Liver (tissue), 9 donors: ENCODE results near the gene BCKDHB. TPM values are rescaled to one million over a fixed set of nuclear protein-coding genes. Genes with fewer than 3 reads are reported as not detected.

Source experiments
- DNase-seq: peaks from one replicate; pipeline ENCODE4 v3.0.0-alpha.2; 2017; ENCODE audit warnings: low spot score
- H3K27ac ChIP-seq, 2 donors: one replicate each; pipeline ENCODE4 v1.7.0; 2013; ENCODE audit warnings: inconsistent platforms in 2 of 2, low read length in 2 of 2, control low read depth in 1 of 2, low read depth in 1 of 2, mild to moderate bottlenecking in 1 of 2
- H3K27me3 ChIP-seq, 4 donors: one replicate each; pipeline versions ENCODE4 v1.6.1 to v1.7.0; 2013; ENCODE audit warnings: low read length in 3 of 4, inconsistent platforms in 1 of 4, mild to moderate bottlenecking in 1 of 4, moderate library complexity in 1 of 4; ENCODE audit not compliant: control insufficient read depth in 4 of 4, insufficient read depth in 4 of 4
- H3K36me3 ChIP-seq, 4 donors: one replicate each; pipeline versions ENCODE4 v1.6.1 to v1.7.0; 2013; ENCODE audit warnings: low read length in 3 of 4, mild to moderate bottlenecking in 3 of 4, low read depth in 1 of 4, moderate library complexity in 1 of 4; ENCODE audit not compliant: control insufficient read depth in 4 of 4, insufficient read depth in 3 of 4
- H3K4me1 ChIP-seq, 4 donors: one replicate each; pipeline versions ENCODE4 v1.6.1 to v1.7.0; 2013; ENCODE audit warnings: low read length in 3 of 4, mild to moderate bottlenecking in 3 of 4, moderate library complexity in 1 of 4; ENCODE audit not compliant: control insufficient read depth in 4 of 4, insufficient read depth in 4 of 4
- H3K4me3 ChIP-seq, 3 donors: one replicate each; pipeline versions ENCODE4 v1.6.1 to v1.7.0; 2013; ENCODE audit warnings: low read length in 3 of 3, control low read depth in 1 of 3, low read depth in 1 of 3, mild to moderate bottlenecking in 1 of 3
- H3K9ac ChIP-seq, 2 donors: one replicate each; pipeline ENCODE4 v1.7.0; 2013; ENCODE audit warnings: low read length in 2 of 2, mild to moderate bottlenecking in 2 of 2, moderate library complexity in 2 of 2, control low read depth in 1 of 2, low read depth in 1 of 2
- H3K9me3 ChIP-seq, 4 donors: one replicate each; pipeline versions ENCODE4 v1.6.1 to v1.7.0; 2013; ENCODE audit warnings: low read length in 3 of 4; ENCODE audit not compliant: control insufficient read depth in 4 of 4
- FOXA1 ChIP-seq: IDR thresholded peaks from 2 replicates; pipeline ENCODE4 v1.6.1; 2016; ENCODE audit warnings: antibody characterized with exemption
- GABPA ChIP-seq, 2 donors: IDR thresholded peaks in 1 of 2; conservative IDR thresholded peaks in 1 of 2; 2 replicates each; pipeline ENCODE4 v1.6.1; 2016; ENCODE audit warnings: antibody characterized with exemption in 2 of 2, mild to moderate bottlenecking in 1 of 2, moderate library complexity in 1 of 2
- HNF4A ChIP-seq, 2 donors: conservative IDR thresholded peaks; 2 replicates each; pipeline ENCODE4 v1.6.1; 2016; ENCODE audit warnings: antibody characterized with exemption in 2 of 2, mild to moderate bottlenecking in 2 of 2
- HNF4G ChIP-seq: IDR thresholded peaks from 2 replicates; pipeline ENCODE4 v1.6.1; 2016; ENCODE audit warnings: antibody characterized with exemption
- JUND ChIP-seq, 2 donors: IDR thresholded peaks; 2 replicates each; pipeline ENCODE4 v1.6.1; 2016; ENCODE audit warnings: antibody characterized with exemption in 2 of 2
- NR2F2 ChIP-seq: IDR thresholded peaks from 2 replicates; pipeline ENCODE4 v1.6.1; 2016; ENCODE audit warnings: antibody characterized with exemption
- RAD21 ChIP-seq, 2 donors: IDR thresholded peaks; 2 replicates each; pipeline ENCODE4 v1.6.1; 2016; ENCODE audit warnings: antibody characterized with exemption in 2 of 2, mild to moderate bottlenecking in 2 of 2
- RXRA ChIP-seq, 2 donors: IDR thresholded peaks; 2 replicates each; pipeline ENCODE4 v1.6.1; 2017 to 2018; ENCODE audit warnings: antibody characterized with exemption in 2 of 2, mild to moderate bottlenecking in 1 of 2
- SP1 ChIP-seq: IDR thresholded peaks from 2 replicates; pipeline ENCODE4 v1.6.1; 2018; ENCODE audit warnings: antibody characterized with exemption, mild to moderate bottlenecking
- TAF1 ChIP-seq: conservative IDR thresholded peaks from 2 replicates; pipeline ENCODE4 v1.6.1; 2016; ENCODE audit warnings: antibody characterized with exemption, mild to moderate bottlenecking
- YY1 ChIP-seq: IDR thresholded peaks from 2 replicates; pipeline ENCODE4 v1.6.1; 2016; ENCODE audit warnings: antibody characterized with exemption, mild to moderate bottlenecking
- WGBS: extraction: QIAGEN DNeasy Blood & Tissue Kit; methylation state at CpG from one replicate; pipeline ENCODE4 v1.1.7; 2013; 5-methylcytosine and 5-hydroxymethylcytosine counted together
- polyA plus RNA-seq, 2 donors: library from polyadenylated mRNA; stranded (reverse) in 1 of 2; unstranded in 1 of 2; fragments of 200-250 nt in 1 of 2; fragments of >200 nt in 1 of 2; fragmentation: Nextera tagmentation in 1 of 2; extraction: Ambion mirVana in 1 of 2; gene quantifications; one replicate each; pipeline versions ENCODE4 v1.2.1 to v1.2.3, GENCODE V29; 2013 to 2015
- total RNA-seq, 2 donors: library from RNA; depleted of rRNA; stranded (reverse); fragments of >200 nt; gene quantifications; one replicate each; pipeline ENCODE4 v1.2.3, GENCODE V29; 2014
- TF ChIP-seq, protein P1 (sequence below): fragments of 150-350 bp; IDR thresholded peaks from 2 replicates; pipeline ENCODE4 v1.5.1; 2017; ENCODE audit warnings: improper control_type of control experiment, low read depth, low read length; ENCODE audit not compliant: missing input control
- TF ChIP-seq, protein P2 (sequence below): IDR thresholded peaks from 2 replicates; pipeline ENCODE4 v1.6.1; 2016; ENCODE audit warnings: antibody characterized with exemption, mild to moderate bottlenecking
- TF ChIP-seq, protein P3 (sequence below): IDR thresholded peaks from 2 replicates; pipeline ENCODE4 v1.6.1; 2016; ENCODE audit warnings: antibody characterized with exemption
- TF ChIP-seq, protein P4 (sequence below): IDR thresholded peaks from 2 replicates; pipeline ENCODE4 v1.6.1; 2016; ENCODE audit warnings: antibody characterized with exemption
- donor health status: healthy.
- donor health status: healthy.
- donor health status: healthy.
- donor health status: healthy.
- donor health status: healthy.

The BCKDHB gene
- total and polyA plus RNA-seq, 4 donors = 13.0 to 74.8 (median 31.6) TPM

DNA sequence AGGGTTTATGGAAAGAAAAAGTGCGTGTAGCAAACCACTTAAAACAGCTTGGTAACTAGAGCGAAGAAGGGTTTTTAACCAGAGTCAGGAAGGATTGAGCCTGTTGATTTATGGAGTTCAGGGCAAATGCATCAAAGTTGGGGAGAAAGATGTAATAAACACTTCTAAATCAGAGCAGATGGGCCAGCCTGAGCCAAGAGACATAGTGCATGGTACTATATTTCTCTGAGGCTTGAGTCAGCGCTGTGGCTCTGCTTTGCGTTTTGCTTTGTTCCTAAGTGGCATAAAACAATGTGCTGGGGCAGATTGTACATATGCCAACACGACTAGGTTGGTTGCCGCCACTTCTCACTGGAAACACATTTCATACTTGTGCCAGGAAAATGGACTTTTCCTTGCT is 111.3 kb downstream of the BCKDHB start (continued):
- TF ChIP-seq, protein P1, sequence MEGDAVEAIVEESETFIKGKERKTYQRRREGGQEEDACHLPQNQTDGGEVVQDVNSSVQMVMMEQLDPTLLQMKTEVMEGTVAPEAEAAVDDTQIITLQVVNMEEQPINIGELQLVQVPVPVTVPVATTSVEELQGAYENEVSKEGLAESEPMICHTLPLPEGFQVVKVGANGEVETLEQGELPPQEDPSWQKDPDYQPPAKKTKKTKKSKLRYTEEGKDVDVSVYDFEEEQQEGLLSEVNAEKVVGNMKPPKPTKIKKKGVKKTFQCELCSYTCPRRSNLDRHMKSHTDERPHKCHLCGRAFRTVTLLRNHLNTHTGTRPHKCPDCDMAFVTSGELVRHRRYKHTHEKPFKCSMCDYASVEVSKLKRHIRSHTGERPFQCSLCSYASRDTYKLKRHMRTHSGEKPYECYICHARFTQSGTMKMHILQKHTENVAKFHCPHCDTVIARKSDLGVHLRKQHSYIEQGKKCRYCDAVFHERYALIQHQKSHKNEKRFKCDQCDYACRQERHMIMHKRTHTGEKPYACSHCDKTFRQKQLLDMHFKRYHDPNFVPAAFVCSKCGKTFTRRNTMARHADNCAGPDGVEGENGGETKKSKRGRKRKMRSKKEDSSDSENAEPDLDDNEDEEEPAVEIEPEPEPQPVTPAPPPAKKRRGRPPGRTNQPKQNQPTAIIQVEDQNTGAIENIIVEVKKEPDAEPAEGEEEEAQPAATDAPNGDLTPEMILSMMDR = no peak
- TF ChIP-seq SP1 (no peak), FOXA1 (no peak), RXRA (IDR thresholded peaks at IDR 0.05) (no peak)
- TF ChIP-seq, protein P2, sequence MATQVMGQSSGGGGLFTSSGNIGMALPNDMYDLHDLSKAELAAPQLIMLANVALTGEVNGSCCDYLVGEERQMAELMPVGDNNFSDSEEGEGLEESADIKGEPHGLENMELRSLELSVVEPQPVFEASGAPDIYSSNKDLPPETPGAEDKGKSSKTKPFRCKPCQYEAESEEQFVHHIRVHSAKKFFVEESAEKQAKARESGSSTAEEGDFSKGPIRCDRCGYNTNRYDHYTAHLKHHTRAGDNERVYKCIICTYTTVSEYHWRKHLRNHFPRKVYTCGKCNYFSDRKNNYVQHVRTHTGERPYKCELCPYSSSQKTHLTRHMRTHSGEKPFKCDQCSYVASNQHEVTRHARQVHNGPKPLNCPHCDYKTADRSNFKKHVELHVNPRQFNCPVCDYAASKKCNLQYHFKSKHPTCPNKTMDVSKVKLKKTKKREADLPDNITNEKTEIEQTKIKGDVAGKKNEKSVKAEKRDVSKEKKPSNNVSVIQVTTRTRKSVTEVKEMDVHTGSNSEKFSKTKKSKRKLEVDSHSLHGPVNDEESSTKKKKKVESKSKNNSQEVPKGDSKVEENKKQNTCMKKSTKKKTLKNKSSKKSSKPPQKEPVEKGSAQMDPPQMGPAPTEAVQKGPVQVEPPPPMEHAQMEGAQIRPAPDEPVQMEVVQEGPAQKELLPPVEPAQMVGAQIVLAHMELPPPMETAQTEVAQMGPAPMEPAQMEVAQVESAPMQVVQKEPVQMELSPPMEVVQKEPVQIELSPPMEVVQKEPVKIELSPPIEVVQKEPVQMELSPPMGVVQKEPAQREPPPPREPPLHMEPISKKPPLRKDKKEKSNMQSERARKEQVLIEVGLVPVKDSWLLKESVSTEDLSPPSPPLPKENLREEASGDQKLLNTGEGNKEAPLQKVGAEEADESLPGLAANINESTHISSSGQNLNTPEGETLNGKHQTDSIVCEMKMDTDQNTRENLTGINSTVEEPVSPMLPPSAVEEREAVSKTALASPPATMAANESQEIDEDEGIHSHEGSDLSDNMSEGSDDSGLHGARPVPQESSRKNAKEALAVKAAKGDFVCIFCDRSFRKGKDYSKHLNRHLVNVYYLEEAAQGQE = no peak

DNA sequence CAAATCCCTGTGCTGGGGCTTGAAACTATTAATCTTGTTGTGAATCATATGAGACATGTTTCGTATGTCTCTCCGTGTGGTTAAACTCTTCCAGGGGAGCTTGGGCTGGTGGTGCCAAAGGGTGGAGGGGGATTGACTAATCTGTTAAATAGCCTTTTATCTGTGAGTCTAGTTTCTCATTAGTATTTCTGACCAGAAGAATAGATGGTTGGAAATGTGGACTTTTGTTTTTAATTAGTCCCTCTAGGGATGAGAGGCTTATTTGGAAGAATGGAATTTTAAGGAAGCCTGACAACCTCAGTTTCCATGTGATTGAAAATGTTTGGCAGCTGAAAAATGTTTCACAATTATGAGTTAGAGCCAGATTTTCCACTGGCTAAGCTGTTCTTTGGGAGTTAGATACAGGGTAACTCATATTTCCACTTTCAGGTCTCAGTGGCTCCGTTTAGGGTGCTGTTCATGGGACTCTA is 117.3 kb downstream of the BCKDHB start:
- Histone ChIP-seq H3K27ac (no peak overlapping the region), H3K9me3 (no peaks in the 10 kb centered on the region), H3K9ac (no peak overlapping the region), H3K27me3 (no peaks in the 10 kb centered on the region), H3K4me1 (no peaks in the 10 kb centered on the region), H3K4me3 (no peak overlapping the region), H3K36me3 (peaks cover 0 to 4% (median 1%) of the 10 kb centered on the region in 4 donors)
- 96% methylated on average over 3 of the region's 3 CpGs for WGBS
- no peak for DNase-seq
- no peak for TF ChIP-seq YY1
- no peak for TF ChIP-seq SP1
- no peak for TF ChIP-seq JUND (IDR thresholded peaks at IDR 0.05)
- TF ChIP-seq, protein P1 = no peak
- TF ChIP-seq RXRA (IDR thresholded peaks at IDR 0.05) = no peak
- TF ChIP-seq NR2F2 = no peak
- TF ChIP-seq RAD21 (IDR thresholded peaks at IDR 0.05) = no peak
- TF ChIP-seq HNF4G = no peak
- TF ChIP-seq, protein P3, sequence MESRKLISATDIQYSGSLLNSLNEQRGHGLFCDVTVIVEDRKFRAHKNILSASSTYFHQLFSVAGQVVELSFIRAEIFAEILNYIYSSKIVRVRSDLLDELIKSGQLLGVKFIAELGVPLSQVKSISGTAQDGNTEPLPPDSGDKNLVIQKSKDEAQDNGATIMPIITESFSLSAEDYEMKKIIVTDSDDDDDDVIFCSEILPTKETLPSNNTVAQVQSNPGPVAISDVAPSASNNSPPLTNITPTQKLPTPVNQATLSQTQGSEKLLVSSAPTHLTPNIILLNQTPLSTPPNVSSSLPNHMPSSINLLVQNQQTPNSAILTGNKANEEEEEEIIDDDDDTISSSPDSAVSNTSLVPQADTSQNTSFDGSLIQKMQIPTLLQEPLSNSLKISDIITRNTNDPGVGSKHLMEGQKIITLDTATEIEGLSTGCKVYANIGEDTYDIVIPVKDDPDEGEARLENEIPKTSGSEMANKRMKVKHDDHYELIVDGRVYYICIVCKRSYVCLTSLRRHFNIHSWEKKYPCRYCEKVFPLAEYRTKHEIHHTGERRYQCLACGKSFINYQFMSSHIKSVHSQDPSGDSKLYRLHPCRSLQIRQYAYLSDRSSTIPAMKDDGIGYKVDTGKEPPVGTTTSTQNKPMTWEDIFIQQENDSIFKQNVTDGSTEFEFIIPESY = no peak
- TF ChIP-seq, protein P4, sequence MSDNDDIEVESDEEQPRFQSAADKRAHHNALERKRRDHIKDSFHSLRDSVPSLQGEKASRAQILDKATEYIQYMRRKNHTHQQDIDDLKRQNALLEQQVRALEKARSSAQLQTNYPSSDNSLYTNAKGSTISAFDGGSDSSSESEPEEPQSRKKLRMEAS = no peak
- no peak for TF ChIP-seq TAF1
- no peak for TF ChIP-seq GABPA (IDR thresholded peaks at IDR 0.05 in 1 of 2, conservative IDR thresholded peaks at IDR 0.05 in 1 of 2)
- no peak for TF ChIP-seq HNF4A (conservative IDR thresholded peaks at IDR 0.05)
- TF ChIP-seq, protein P2 = no peak
